Measurements from ENCODE around the gene NRDC.
"Not testable (repeated sequence)": the region's sequence is repeated elsewhere in the genome, so short reads cannot be mapped to it uniquely, and the experiment has no call there.

NRDC gene

DNA sequence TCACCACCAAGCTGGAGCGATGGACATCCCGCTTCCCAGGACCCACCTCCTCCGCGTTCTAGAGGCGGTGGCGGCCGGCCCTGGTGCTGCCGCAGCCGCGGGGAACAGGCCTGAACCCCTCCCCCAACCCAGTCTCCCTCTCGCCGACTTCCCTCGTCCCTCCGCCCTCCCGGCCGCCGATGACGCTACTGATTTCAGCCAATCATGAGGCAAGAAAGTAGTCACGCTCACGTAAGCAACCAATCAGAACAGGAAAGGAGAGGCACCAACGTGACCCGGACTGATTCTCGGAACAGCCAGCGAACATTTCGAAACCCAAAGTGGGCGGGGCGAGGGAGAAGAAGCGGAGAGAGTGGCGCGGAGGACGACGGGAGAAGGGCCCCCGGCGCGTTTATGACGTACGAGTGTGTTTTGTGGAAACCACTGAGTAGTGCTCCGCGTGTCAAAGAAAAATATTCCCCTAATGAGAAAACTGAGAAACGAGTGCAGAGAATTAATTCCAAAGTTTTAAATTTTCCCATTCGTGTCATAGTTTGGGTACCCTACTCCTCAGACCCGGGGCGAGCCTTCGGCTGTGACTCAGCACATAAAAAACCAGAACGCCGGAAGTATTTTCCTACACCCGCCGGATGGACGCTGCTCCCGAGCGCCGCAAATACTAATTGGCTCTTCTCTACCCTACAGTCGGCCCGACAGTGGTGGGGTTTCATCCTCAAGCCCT is at the start of gene NRDC:
Gene NRDC (minus strand): TSS at position 112 of the 721 bp plus-strand sequence. CDS start 112 bp downstream, outside the sequence.
- DNase-seq, result peak; percentile 100

- DNase-seq, result no peak
Observed at GRCh38 chr1:51927029-51927428, 48.5 kb upstream of the NRDC start.

GRCh38 chr1:51926171-51926812 is 47.8 kb upstream of the NRDC start:
- peak; percentile 21 for DNase-seq

- no peak for DNase-seq
Observed at GRCh38 chr1:51924455-51924854, 45.9 kb upstream of the NRDC start.

DNA sequence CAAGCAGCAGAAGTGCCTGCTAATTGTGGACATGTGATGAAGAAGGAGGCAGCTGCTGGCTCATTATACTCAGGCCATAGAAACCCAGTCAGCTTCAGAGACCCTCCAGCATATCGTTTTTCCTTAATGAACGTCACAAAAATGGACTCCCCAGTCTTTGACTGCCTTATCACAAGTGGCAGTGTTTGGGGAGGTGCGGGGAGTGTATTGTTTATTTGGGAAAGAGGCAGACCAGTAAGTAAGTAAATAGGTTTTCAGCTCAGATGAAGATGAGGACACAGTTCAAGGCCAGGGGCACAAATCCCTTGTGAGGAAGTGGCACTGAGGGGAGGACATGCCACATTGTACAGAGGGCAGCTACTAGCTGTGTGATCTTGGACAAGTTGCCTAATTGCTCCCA is 43.5 kb upstream of the NRDC start:
- DNase-seq, result no peak

- DNase-seq, result no peak
Observed at GRCh38 chr1:51920130-51920529, 41.6 kb upstream of the NRDC start.

GRCh38 chr1:51919684-51920083 is 41.2 kb upstream of the NRDC start:
- DNase-seq, result no peak

- no peak for DNase-seq
Observed at GRCh38 chr1:51916587-51917405, 38.3 kb upstream of the NRDC start.

- DNase-seq, result no peak
Observed at GRCh38 chr1:51915951-51916350, 37.4 kb upstream of the NRDC start.

DNA sequence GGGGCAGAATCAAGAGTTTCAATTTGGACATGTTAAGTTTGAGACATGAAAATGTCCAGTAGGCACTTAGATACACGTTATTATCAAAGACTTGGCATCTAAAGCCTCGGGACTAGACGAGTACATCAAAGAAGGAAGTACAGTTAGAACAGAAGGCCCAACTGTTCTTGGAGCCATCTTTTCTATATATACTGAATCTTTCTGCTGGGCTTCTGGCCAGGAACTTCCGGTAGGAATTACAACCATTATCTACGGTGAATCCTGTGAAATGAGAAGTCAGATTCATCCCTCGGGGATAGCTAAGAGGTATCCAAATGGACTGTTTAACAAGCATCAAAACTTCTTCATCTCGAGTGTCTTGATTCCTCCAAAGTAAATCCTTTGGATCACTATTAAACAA is 34.4 kb upstream of the NRDC start:
- DNase-seq, result no peak

DNA sequence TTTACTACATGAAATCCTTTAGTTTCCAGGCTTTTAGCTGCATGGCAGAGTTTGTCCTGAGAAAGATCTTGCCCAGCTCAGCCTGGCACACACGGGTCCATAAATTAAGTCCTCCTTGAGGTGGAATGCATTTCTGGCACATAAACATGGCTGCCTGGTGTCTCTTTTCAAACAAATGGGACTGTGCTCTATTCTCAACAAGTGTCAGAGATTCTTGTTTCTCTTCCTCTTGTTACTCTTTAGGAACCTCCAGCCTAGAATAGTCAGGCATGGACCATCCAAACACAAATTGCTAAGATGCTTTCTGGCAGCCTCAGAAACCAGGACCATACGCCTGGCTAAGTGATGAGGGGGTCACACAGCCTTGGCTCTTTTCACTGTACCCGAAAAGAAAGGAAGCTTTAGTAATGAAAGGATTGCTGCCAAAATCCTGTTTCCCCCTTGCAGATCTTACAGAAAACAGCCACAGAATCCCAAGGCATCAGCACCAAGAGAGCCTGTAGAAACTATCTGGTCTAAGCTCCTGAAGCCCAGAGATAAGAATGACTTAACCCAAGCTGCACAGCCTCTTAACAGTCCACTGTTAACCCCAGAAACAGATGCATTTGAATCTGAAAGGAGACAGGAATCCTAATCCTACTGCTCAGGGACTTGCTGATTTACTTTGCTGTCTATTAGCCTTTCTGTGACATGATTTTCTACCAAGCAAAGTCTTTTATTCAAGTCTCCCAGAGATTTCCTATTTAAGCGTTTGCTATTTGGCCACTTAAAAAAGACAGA is 31.9 kb upstream of the NRDC start:
- DNase-seq, result no peak

GRCh38 chr1:51908499-51908898 is 30.0 kb upstream of the NRDC start:
- no peak for DNase-seq

DNA sequence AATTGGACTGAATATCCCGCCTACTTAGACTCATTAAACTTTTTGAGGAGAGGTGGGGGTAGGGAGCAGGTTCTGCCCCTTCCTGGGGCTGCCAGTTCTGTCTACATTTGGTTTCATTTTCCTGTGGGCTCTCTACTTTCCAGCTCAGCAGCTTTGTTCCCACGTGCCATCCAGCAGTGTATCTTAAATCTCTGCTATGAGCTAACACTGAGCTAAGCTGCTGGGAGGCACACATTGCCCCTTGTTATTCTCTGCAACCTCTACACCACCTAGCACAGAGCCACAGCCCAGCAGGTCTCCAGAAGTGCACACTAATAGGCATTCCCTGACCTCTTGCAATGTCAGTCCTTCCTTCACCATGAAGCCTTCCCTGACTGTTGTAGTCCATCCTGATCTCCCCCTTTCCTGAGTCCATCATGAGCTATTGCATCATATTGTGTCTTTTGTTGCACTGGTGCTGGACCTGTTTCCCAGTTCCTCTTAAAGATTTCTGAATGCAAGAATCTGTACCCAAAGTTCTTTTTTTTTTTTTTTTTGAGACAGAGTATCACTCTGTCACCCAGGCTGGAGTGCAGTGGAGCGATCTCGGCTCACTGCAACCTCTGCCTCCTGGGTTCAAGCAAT is 28.7 kb upstream of the NRDC start:
- peak; percentile 58 for DNase-seq

DNA sequence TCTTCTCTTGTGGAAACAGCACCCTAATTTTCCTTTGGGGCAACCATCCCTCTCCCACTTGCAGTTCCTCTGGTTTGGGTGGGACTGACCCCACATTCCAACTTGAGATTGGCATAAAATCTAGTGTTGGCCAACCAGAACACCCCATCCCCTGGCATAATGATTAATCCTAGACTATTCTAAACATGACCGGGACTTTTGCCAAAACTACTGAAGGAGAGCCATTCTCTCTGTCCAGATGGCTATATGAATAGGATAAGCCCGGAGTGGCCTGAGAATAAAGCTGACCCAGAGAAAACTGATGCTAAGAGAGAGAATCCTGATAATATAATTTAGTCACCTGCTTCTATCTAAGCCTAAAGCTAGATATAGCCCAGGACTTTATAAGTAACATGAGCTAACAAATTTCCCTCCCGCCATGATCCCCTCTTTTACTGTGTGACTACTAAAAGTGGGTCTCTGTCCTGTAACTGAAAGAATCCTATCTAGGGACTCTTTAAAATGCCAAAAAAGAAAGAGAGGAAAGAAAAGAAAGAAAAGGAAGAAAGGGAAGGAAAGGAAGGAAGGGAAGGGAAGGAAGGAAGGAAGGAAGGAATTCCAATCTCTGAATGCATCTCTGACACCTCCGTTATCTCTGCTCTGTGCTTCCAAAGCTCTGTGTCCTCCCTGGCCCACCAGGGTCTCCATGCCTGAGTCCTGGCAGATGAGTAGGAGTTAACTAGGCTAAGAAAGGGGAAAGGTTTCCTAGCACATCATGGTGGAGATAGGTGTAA is 28.0 kb upstream of the NRDC start:
- no peak for DNase-seq

DNA sequence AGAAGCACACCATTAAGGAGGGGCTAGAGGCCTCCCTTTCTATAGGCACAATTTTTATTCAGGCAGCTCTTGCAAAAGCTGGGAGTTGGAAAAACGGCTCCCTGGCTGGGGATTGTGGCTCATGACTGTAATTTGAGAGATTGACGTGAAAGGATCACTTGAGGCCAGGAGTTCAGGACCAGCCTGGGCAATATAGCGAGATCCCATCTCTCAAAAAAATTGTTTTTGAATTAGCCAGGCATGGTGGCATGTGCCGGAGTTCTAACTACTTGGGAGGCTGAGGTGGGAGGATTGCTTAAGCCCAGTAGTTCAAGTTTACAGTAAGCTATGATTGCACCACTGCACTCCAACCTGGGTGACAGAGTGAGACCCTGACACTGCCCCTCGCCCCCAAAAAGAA is 23.9 kb upstream of the NRDC start:
- no peak for DNase-seq

DNA sequence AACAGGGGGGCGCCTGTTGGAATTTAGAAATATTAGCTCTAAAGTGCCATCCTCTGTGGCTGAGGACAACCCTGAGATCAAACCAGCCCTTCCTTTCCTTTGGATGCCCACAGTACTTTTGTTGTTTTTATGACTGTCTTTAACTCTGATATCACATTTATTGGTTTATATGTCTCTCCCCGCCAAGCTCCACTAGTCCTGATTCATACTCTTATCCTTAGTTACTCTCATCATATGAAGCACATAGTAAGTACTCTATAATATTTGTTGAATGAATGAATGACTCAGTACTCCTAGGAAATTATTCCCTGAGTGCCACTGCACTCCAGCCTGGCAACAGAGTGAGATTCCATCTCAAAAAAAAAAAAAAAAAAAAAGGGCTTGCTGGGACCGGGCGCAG is 22.6 kb upstream of the NRDC start:
- no peak for DNase-seq

DNA sequence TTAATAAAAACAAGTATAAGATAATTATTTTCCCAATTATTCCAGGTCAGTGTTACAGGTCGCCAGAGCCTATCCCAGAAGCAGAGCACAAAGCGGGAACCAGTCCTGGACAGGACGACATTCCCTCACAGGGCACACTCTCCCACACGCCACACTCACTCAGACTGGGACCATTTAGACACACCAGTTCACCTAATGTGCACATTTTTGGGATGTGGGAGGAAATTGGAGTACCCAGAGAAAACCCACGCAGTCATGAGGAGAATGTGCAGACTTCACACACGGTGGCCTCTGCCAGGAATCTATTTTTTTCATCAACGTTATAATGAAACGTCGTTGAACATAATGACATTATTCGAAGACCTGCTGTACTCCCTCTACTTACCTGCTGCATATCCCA is 20.5 kb upstream of the NRDC start:
- DNase-seq, result no peak

- DNase-seq, result no peak
Observed at GRCh38 chr1:51898090-51898734, 19.7 kb upstream of the NRDC start.

- no peak for DNase-seq
Observed at GRCh38 chr1:51897699-51898031, 19.1 kb upstream of the NRDC start.

DNA sequence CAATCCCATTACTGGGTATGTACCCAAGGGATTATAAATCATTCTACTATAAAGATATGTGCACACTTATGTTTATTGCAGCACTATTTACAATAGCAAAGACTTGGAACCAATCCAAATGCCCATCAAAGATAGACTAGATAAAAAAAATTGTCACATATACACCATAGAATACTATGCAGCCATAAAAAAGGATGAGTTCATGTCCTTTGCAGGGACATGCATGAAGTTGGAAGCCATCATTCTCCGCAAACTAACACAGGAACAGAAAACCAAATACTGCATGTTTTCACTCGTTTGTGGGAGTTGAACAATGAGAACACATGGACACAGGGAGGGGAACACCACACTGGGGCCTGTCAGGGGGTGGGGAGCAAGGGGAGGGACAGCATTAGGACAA is 16.2 kb upstream of the NRDC start:
- not testable (repeated sequence) for DNase-seq

- no peak for DNase-seq
Observed at GRCh38 chr1:51878308-51878615, 265 bp downstream of the NRDC start.
